ENCODE data around the gene KCTD16.

The KCTD16 gene

DNA sequence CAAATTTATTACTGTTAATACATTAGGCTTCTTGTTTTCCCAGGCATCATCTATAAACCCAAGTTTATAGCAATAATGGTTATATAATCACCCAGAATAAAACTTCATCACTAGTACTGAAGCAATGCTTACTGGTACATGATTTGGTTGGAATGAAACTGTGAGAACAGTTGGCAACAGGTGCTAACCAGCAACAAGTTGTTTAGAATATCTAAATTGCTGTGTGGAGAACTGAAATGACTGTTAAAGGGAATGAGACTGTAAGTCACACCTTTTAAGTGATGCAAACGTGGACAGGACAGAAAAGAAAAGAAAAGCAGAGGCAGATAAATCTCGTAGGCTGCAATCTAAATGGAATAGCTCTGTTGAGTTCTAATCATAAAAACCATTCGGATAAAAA lies 2.7 kb upstream of the KCTD16 start:
- no peak for DNase-seq

DNA sequence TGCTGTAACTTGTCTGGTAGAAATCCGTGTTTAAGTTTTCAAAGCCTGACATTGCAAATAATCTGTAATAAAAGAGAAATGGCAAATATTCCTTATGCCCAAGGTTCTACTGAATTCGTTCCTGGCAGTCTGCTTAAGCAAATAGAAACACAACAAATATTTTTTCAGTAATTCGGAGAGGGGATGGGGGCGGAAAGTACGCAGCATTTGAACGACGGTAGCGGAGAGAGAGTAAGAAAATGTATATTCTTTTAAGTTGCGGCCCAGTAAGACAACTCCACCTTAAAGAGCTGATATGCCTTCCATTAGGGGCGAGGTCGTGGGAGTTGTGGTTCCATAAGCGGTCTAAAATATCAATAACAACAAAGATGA lies 783 bp upstream of the KCTD16 start:
- no peak for DNase-seq

GRCh38 chr5:144173766-144174165 lies 3.1 kb downstream of the KCTD16 start:
- no peak for DNase-seq

DNA sequence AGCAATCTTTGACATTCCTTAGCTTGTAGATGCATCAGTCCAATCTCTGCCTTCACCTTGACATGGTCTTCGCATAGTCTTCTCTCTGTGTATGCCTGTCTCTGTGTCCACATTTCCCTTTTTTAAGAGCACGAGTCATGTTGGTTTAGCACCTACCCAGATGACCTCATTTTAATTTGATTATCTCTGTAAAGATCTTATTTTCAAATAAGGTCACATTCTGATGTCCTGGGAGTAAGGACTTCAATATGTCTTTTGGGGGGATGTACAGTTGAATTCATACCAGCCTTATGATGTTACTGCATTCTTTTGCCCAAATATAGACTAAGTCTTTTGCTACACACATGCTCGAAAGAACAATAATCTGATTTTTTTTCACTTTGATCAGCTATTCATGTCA lies 6.9 kb downstream of the KCTD16 start:
- DNase-seq = no peak

DNA sequence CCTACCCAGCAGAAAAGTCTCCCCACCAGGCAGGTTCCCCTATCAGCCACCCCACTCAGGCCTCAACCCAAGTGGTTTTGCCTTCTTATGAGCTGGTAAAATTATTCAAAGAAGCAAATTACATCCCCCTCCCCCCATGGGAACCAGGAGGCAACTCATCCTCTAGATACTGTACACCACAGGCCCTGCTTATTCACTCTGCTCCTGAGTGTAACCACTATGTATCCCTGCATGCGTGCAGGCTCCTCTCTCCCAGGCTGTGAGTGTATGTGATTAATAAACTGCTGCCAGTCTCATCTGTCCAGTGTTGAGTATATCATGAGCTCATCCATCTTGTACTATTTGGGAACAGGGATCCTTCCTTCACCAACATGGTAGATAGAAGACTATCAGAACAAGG lies 8.6 kb downstream of the KCTD16 start:
- DNase-seq = no peak

DNA sequence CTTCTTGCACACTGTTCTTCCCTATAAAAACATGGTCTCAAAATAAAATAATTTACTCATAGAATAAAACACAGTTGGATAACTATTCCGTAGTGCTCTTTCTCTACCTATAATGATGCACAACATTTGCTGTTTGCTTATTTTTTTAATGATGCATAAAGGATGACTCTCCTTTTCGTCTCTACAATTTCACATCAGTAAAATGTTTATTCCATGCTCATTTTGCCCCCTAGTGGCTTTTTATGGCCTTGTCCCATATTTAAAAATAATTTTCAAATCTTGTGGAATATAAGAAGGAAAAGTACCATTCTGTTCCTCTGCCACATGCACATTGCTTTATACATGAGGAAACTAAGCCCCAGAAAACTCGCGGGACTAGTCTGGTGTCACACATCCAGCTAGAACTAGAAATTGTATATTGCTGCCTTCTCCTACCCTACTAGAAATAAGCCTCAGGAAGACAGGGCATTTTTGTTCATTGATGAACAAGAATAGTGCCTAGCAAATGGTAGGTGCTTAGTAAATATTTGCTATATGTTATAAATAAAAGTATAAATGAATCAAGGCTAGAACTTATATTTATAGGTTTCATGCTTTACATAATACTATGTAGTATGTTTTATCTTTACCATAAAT lies 12.7 kb downstream of the KCTD16 start:
- DNase-seq = no peak

GRCh38 chr5:144187699-144188294 lies 17.1 kb downstream of the KCTD16 start:
- DNase-seq = no peak

DNA sequence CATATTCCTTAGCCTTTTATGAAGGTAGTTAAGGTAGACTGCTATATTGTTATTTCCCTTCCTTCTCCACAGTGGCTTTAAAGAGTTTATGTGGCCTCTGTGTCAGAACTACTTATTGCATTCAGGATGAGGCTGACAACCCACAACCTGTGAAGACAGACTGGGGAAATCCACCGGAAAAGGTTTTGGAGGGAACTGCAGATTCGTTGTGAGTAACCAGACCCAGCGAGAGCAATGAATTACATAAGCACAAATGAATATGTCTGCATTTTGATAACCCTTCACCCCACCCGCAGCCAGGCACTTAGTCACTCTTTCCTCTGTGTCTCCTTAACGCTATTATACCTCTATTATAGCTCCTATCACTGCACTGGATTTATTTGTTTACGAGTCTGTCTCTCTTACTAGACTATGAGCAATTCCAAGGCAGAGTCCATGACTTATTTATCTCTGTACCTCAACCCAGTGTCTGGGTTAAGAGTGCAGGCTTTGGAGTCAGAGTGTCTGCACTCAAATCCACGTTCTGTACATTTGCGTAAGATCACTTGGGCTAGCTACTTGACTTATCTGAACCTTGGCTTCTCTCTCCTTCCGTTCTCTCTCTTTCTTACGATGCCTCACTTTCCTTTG lies 19.2 kb downstream of the KCTD16 start:
- no peak for DNase-seq

DNA sequence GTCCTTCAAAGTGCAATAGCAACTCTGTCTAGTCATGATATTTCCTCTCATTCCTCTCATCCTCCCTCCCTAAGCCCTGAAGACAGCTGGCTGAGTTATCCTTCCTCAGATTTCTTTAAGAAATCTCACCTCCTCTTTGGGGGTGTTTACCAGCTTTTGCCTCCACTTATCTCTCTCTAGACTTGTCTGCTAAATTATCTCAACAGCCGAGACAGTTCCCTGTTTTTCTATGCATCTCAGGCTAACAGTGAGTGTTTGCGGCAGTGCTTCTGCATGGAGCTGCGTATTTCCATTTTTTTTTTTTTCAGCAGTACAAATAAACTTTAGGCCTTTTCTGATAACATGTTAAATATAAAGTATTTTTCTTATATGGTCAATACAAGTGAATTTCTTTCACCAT lies 20.9 kb downstream of the KCTD16 start:
- no peak for DNase-seq

DNA sequence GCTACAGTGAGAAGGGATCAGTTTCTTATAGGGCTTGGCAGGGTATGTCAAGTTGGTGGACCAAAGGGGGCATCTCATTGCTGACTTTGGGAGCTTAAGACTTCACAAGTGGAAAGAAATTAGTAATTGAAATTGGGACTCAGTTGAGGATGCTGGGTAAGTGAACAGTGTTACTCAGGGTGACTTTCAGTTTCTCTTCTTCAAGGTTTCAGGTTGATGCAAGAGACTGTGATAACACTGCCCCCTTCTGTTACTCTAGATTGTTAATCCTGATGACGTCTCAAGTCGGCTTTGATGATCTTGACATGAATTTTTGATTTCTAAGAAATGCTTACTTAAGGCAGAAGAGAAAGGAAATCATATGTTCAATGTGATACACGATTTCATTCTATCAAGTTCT lies 21.3 kb downstream of the KCTD16 start:
- DNase-seq = no peak

GRCh38 chr5:144192661-144193060 lies 22.0 kb downstream of the KCTD16 start:
- no peak for DNase-seq

DNA sequence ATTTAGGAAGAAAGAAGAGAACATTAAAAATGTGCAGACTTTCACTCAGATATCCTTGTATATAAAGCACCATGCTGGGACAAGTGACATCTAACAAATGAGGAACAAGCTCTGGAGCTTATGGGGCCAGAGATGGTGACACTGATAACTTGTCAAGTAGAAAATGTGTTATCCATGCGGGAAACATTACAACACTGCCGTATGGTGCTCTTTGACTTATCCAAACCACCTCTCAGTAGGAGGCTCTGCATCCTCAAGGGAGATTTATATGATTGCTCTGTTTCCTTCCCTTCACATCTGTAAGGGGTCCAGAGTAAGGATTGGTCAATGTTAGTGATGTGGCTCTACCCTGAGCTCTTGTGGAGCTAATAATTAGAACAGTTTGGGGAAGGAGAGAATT lies 23.5 kb downstream of the KCTD16 start:
- no peak for DNase-seq

DNA sequence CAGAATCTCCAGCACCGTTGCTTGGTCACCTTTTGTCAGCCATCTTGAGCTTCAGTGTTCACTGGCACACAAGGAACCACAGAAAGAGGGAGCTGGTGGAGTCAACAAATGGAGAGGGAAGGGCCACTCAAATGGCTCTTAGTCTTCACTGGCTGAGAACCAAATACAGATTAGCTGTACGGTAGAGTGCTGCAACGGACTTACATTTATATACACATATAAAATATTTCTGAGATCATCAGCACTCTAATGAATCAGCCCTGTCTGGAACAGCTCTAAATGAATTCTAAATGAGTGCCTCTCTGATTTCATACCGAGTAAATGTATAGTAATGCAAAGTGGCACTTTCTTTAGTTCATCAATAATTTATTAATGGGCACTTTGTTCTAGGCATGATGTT lies 24.8 kb downstream of the KCTD16 start:
- no peak for DNase-seq

- DNase-seq = no peak
Measured at GRCh38 chr5:144196612-144197011, 25.9 kb downstream of the KCTD16 start.

DNA sequence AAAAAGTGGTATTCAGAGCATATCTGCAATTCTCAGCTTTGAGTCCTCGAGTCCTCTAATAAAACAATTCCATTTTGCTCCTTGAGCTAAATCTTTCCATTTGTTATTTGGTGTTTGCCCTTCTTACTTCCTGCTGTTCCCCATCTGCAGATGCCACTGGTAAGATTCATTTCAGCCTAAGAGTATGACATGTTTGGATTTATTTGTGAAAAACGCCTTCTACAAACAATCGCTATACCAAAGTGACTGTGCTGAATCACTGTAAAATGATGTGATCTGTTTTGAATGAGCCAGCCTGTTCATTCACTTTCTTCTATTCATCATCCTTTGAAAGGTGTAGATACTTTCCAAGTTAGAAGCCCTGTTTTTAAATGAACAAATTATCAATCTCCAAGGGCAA lies 27.7 kb downstream of the KCTD16 start:
- DNase-seq = no peak

DNA sequence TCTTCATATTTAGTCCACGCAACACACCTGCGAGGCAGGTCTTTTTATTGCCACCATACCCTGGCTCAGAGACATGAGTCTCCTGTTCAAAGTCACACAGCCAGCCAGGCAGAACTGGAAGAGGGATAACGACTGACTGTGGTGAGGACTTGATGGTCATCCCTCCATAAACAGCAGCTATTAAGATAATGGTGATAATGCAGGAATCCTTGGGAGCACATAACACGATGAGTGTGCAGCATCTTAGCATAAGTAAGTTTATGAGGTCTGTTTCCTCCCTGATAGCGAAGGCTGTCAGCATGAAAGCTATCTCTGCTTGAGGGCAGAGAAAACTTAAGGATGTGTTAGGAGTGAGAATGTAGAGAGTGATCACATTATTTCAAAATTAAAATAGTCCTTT lies 30.9 kb downstream of the KCTD16 start:
- DNase-seq = no peak

- DNase-seq = no peak
Measured at GRCh38 chr5:144202072-144202471, 31.4 kb downstream of the KCTD16 start.

DNA sequence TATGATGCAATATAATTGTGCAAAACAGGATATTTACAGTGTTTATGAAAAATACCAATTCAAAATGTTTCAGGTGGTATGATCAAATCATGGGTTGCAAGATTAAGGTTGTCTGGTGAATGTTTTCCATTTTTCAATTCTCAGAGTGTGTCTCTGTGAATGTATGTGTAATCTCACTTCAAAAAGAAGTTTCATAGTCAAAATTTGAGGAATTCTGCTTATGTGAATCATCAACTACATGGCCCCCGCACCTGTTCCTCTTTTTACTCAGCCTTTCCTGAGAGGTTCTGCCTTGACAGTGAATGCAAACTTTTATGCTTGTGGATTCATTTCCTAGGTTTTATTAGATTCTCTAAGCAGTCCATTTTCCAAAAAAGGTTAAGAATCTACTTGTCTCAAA lies 32.1 kb downstream of the KCTD16 start:
- DNase-seq = no peak

DNA sequence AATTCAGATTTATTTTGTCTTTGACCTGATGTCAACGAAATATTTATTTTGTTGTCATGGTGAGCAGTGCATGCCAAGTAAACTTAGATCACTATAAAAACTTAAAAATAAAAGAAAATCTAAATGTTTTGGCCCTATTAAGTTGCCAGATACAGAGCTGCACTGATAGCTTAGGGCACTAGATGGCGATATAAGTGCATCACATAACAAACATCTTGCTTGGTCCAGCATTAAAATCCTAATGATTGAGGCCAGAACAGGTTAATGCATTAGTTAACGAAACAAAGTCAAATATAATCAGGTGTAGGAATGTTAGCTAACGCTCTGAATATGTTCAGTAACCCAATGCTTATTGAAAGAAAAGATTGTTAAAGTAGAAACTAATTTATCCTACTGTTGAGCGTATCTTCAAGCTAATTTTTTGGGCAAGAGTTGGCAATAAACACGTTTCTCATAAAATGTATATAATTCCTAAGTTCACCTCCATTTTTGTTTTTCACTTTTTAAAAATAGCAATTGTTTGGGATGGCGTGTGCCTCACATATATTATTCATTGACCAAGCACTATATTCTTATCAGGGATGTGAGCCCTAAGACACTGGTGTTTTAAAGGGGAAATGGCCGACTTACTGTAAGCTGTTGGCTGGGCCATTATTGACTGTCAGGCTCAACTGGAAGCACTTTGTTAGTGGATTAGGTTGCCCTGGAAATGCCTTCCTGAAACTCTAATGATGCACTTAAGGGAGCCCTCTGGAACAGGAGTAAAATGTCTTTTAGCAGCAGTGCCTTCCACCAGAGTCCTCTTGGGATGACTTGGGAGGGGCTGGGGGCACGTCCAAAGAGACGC lies 33.3 kb downstream of the KCTD16 start:
- no peak for DNase-seq

DNA sequence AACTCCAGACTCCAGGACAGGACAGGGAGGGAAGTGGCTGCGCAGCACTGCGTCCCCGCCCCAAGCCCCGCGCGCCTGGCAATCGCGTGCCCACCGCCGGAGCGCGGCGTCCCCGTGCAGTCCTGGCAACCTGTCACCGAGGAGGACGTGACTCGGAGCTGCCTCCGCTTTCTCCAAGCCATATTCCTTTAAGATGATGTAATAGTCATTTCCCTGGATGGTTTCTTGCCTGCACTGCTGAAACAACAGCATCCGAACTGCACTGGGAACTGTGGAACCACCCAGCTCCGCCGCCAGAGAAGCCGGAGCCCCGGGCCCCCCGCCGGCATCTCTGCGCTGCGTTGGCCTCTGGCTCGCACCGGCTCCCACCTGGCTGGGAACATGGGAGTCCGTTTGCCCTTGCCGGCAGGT lies 34.5 kb downstream of the KCTD16 start:
- no peak for DNase-seq

GRCh38 chr5:144206141-144206540 lies 35.5 kb downstream of the KCTD16 start:
- DNase-seq = no peak

DNA sequence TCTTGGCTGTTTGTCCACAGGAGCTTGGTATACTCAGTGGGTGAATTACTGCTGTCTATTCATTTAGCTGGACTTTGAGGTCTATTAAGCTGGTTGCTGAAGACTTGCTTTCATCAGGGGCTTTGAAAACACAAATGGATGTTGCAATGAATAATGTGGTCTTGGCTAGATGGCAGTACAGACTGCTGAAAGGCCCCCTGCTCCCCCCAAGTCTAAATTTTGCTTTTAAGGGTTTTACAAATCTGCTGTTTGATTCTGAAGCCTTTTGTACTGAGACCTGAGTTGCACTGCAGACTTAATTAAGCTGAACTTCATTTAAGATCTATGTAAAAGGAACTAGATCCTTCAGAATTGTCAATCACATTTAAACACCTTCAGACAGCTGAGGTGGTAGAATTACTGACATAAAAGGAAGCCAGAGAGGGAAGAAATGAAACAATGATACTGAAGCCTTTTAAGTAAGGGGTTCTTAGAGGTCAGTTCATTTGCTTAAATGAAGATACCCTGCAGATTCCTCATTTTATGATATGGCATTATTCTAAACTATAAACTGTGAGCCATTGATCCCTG lies 37.3 kb downstream of the KCTD16 start:
- DNase-seq = no peak

DNA sequence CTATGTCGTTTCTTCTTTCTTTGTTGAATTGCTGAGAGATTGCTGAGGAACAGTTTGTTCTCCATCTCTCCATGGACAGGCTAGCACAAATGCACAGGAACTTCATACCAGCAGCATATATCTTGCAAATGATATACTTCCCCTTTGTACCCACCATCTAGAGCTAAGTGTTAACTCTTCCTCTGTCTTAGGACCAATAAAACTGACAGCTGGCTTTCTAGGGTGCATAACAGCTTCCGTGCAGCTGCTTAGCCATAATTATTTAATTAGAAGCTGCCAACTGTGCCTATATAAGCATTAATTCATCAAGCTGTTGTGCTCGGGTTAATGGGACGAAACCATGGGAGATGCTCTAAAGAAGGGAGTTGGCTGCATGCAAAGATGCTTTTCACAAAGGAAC lies 38.7 kb downstream of the KCTD16 start:
- DNase-seq = no peak

GRCh38 chr5:144210655-144211054 lies 40.0 kb downstream of the KCTD16 start:
- DNase-seq = no peak

Measured in cerebellar nuclear complex (tissue), 1 donor.